GM18951 (cell line): ENCODE measurements around the gene RAP2A.

Experiments
- POLR2A ChIP-seq: IDR thresholded peaks from 4 replicates; pipeline ENCODE4 v1.6.1; 2011; ENCODE audit warnings: mild to moderate bottlenecking; ENCODE audit not compliant: insufficient read length, insufficient read depth; ENCODE audit errors: extremely low read depth
- in situ Hi-C: fragments of 300-500 bp; cut with MboI; formaldehyde crosslinking; loops from one replicate; pipeline ENCODE4 v1.12.0; 2022; ENCODE audit warnings: low sequenced_read_pairs, mixed read lengths, inconsistent platforms; ENCODE audit not compliant: unreplicated experiment

The RAP2A gene

DNA sequence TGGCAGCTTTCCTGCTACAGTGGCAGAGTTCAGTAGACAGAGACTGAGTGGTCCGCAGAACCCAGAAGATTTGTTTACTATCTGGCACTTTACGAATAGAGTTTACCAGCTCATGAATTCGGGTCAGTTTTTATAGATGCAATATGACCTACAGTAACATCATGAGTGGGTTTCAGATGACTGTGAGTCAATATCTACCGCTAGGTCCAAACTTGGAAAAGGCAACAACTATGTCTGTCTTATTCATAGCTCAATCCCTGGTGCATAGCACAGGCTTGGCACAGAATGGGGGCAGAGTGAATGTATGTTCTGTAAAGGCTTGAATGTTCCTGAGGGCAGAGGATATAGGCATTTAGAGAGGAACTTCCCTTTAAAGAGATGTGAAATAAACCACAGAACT, 65.2 kb downstream of the RAP2A start:
- in situ Hi-C loops, result no loop called here
- TF ChIP-seq POLR2A, result no peak

DNA sequence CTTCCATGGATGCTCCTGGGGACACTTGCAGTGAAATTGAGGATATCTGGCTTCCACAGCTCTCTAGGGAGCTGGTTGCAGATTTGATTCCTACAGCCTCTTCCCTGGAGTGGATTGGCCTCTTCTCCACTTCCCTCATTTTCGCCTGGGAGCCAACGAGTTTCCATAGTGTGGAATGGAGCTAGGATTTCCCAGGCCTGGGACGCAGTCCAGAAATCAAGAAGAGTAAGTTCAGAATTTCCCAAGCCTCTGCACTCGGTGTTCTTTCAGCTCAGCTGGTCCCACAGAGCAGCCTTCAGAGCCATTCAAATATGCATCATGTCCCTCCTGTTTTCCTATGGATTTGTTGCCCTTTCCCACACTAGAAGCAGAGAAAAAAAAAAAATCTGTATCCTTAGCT, 68.2 kb downstream of the RAP2A start:
- in situ Hi-C loops, result no loop called here
- no peak for TF ChIP-seq POLR2A

DNA sequence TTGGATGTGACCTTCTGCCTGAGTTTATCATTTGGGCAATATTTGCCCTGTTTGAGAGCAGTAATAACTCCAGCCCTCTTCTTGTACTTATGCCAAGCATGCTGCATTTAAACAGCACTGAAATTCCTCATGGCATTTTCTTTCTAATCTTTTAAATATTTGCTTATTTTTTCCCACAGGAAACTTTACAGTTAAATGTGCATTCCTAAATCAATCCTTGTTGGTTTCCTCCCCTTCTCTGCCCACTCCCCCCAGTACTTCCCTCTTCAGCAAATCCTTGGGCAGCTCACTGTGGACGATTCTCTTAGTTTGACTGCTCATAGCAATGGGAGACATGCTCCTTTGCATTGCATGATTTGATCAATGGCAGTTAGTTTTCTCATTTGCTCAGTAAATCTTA, 68.7 kb downstream of the RAP2A start:
- in situ Hi-C loops, result no loop called here
- no peak for TF ChIP-seq POLR2A

DNA sequence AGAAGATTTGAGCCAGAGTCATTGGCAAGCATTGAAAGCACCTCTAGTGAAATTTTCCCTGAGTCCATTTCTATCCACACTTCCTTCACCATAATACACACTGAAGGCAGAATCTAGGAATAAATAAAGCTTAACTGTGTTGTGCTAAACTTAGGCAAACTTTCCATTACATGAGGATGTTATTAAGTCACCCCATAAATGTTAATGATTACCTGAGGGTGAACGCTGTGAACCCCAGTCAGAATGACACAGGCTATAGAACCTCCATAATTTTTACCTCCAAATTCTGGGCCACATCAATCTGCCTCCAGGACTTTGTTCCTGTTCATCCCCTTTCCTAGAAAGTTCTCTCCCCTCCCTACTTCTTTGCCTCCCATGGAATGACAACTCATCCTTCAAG, 71.0 kb downstream of the RAP2A start:
- in situ Hi-C loops, result no loop called here
- no peak for TF ChIP-seq POLR2A

DNA sequence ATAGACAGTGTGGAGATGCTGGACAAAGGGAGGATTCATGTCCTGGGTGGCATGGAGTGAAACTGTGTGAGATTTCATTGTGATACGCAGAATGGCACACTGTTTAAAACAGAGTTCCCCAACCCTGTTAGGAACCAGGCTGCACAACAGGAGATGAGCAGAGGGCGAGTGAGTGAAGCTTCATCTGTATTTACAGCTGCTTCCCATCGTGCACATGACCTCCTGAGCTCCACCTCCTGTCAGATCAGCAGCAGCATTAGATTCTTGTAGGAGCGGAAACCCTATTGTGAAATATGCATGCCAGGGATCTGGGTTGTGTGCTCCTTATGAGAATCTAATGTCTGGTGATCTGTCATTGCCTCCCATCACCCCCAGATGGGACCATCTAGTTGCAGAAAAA, 72.5 kb downstream of the RAP2A start:
- TF ChIP-seq POLR2A, result no peak
- in situ Hi-C loops, result no loop called here

DNA sequence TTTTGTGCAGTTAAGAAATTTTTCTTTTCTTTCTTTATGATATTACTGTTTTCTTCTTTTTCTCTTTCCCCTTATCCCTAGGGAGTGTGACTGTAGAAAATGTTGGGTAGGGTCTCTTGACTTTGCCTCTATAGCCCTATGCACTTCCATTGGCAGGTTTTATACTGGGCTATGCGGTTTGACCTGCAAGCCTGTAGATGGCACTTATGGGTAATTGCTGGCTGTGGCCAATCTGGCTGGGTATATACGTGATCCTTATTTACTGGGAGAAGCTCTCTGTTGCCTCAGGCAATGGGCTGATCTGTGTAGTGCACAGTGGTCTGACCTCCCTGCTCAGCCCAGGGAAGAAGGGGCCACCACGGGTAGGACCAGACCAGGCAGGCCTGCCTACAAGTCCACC, 78.8 kb downstream of the RAP2A start:
- no peak for TF ChIP-seq POLR2A
- in situ Hi-C loops, result no loop called here

DNA sequence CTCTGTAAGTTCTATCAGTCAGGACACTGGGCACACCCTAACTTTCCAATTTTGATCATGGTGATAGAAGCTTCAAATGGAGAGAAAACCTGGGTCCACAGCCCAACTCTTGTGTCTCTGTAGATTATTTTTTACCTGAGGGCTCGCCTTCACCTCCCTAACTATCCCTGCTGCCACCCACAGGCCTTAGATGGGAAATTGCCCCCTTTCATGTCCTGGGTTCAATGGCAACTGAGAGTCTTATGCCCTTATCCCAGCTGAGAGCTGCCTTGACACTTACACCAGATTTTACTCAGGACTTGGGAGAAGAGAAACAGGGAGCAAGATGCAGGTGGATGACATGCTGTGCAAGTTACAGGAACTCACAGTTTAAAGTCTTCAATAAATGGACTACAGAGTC, 81.7 kb downstream of the RAP2A start:
- in situ Hi-C loops, result no loop called here

DNA sequence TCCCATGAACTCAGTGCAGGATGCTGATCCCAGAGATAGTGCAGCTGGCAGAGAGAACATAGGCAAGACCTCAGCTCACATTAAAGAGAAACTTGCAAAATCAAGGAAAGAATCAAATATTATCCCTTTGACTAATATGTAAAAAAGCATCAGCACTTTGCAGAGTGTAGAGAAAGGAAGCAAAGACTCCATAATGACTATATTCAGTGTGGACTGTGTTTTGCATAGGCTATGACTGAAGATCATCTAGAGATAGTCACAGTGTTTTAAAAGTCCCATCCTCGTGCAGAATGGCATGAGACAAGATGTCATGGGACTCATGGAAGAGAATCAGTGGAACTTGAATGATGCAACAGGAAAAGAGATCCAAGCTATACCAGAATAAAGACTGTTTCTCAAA, 84.0 kb downstream of the RAP2A start:
- TF ChIP-seq POLR2A, result no peak
- in situ Hi-C loops, result no loop called here

More for the DNA sequence above, 81.7 kb downstream of the RAP2A start:
- TF ChIP-seq POLR2A, result no peak
